IPS DF 4.7 (cell line): ENCODE results near the gene TCP1.
"Not testable (repeated sequence)": the region's sequence is repeated elsewhere in the genome, so short reads cannot be mapped to it uniquely, and the experiment has no call there.

Experiments used
- DNase-seq: peaks from one replicate; pipeline ENCODE4 v3.0.0-alpha.2; 2013; ENCODE audit warnings: low spot score; ENCODE audit errors: extremely low read depth

The TCP1 gene

GRCh38 chr6:159777240-159777904, 12.0 kb downstream of the TCP1 start:
- no peak for DNase-seq

- DNase-seq, result no peak
These were observed 17.2 kb downstream of the TCP1 start for GRCh38 chr6:159772196-159772595.

DNA sequence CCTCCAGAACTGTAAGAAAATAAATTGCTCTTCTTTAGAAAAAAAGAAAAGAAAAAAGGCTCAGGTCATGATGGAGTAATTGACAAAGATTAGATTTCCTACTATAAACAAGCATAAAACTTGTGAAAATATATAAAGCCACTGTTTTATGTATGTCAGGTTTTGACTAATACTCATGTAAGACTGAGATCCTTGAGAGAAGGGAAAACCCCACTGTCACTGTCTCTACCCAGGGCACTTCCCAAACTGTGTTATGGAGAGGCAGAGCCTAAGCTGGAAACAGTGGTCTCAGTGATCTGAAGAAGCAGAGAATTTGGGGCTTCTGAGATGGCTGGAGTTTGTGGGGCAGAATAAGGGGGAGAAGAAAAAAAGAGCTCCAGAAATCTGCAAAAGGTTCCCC, 19.9 kb downstream of the TCP1 start:
- DNase-seq, result no peak

GRCh38 chr6:159766906-159767305, 22.5 kb downstream of the TCP1 start:
- no peak for DNase-seq

- no peak for DNase-seq
These were observed 26.6 kb downstream of the TCP1 start for GRCh38 chr6:159762681-159763293.

DNA sequence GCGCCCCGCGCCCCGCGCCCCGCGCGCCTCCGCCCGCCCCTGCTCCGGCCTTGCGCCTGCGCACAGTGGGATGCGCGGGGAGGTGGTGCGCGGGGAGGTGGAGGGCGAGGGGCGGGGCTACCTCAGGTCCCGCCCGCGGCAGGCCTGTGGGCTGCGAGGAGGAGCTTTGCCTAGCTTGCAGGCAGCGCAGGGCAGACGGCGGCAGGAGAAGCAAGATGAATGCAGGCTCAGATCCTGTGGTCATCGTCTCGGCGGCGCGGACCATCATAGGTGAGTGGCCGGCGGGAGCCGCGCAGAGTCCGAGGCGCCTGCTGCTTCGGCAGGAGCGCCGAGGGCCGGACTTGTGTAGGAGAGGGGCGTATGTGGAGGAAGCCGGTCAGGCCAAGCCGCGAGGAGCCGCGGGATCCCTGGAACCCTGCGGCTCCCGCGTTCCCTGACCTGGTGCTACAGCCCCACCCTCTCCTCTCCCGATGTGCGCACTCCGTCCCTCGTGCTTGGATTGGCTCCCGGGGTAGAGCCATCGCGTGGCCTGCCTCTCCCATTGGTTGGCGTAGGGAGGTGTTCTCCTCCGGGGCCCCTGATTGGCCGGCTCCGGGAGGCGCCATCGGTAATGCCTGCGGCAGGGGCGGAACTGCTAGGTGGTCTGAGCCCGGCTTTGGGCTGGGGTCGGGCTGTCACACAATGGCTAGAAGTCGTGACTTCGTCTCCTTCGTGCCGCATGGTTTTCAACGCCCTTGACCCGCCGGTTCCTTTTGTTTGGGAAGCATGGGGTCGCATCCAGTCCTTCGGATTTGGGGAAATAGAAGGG, 27.3 kb downstream of the TCP1 start, which contains the start of gene ACAT2:
Gene ACAT2, plus strand, starts transcription at position 173 of the 808 bp plus-strand sequence. Its CDS starts 43 bp downstream, at position 216.
- no peak for DNase-seq

GRCh38 chr6:159761129-159761872, 28.1 kb downstream of the TCP1 start:
- no peak for DNase-seq

DNA sequence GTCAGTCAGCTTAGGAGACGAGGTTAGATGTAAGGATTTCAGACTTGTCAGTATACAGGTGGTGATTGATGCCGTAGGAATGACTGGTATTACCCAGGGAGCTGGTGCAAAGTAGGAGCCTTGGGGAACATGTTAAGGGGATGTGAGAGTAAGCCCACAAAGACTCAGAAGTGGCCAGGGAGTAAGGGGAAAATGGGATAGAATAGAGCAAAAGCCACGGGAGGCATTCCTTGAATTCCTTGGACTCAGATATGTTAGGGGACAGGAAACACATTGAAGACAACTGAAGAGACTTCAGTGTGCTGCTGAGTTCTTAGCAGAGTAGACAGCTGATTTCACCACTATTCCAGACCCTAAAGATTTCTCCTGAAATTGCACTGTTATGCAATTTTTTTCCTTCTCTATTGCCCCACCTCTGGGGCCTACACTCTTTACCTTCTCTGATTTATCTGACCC, 28.8 kb downstream of the TCP1 start:
- no peak for DNase-seq

DNA sequence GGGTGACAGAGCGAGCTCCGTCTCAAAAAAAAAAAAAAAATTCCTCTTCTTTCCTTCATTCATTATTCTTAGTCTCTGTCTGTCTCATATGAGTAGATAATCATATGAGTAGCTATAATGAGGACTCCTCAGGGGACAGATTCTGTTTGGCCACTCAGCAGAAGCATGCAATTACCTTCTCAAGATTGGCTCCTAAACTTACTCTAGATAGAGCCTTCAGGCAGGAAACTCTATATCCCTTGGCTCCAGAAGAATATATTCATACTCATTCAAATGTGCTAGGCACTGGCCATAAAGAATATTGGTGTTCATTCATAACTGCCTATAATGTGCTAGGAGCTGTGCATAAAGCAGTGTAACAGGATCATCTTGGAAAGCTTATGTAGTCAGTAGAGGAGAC, 29.8 kb downstream of the TCP1 start:
- DNase-seq, result no peak

- no peak for DNase-seq
These were observed 31.1 kb downstream of the TCP1 start for GRCh38 chr6:159758031-159759001.

DNA sequence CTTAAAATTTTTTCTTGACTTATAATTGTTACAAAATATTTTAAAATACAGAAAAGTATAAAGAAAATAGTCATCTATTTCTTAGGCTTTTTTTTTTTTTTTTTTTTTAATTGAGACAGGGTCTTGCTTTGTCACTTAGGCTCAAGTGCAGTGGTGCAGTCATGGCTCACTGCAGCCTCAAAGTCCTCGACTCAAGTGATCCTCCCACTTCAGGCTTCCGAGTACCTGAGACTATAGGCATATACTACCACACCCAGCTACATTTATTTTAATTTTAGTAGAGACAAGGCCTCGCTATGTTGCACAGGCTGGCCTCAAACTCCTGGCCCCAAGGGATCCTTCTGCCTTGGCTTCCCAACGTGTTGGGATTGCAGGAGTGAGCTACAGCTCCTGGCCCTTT, 32.9 kb downstream of the TCP1 start:
- DNase-seq, result no peak

GRCh38 chr6:159754959-159755914, 34.2 kb downstream of the TCP1 start:
- no peak for DNase-seq

DNA sequence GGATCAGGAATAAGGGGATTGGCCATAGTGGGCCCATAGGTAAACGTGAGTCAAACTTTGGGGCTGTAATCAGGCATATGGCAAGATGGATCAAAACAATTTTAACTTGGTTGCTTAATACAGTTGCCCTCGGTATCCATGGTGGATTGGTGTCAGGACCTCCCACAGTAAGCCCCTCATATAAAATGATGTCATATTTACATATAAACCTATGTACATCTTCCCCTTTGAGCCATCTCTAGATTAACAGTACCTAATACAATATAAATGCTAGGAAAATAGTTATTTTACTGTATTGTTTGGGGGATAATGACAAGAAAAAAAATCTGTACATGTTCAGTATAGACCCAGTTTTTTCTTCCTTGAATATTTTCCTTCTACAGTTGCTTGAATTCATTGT, 35.0 kb downstream of the TCP1 start:
- no peak for DNase-seq

DNA sequence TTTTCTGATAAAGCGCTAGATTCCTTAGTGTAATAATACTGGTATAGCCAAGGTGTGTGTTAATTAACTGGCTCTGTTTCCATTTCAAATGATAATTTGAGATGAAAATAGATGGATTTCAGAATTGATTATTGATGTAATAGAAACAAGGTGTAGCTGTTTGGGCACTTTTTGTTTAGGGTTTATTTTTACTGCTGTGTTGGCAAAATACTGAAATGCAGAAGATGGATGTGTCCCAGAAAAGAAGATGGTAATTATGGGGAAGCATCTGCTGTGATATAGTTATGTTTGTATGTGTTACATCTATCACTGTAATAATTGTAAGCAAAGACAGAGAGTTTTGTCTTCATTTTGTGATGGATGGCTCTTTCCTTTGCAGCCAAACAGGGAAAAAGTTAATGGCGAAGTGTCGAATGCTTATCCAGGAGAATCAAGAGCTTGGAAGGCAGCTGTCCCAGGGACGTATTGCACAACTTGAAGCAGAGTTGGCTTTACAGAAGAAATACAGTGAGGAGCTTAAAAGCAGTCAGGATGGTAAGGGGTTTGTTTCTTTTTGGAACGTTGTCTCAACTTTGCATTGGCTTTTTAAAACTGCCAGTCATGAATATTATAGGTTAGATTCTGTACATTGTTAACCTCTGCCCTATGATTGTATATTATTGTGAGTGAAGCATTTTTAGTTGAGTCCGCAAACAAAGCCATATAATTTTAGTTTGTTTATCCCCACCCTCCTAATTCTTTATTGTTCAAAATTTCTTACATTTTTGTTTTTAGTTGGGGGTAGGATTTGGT, 36.1 kb downstream of the TCP1 start:
- DNase-seq, result no peak

- DNase-seq, result no peak
These were observed 38.0 kb downstream of the TCP1 start for GRCh38 chr6:159751448-159751847.

- not testable (repeated sequence) for DNase-seq
These were observed 41.3 kb downstream of the TCP1 start for GRCh38 chr6:159748127-159748526.

- DNase-seq, result no peak
These were observed 42.6 kb downstream of the TCP1 start for GRCh38 chr6:159746759-159747158.

GRCh38 chr6:159745081-159745480, 44.3 kb downstream of the TCP1 start:
- DNase-seq, result no peak
